Measurements from ENCODE around the gene GPR17.

Gene GPR17

DNA sequence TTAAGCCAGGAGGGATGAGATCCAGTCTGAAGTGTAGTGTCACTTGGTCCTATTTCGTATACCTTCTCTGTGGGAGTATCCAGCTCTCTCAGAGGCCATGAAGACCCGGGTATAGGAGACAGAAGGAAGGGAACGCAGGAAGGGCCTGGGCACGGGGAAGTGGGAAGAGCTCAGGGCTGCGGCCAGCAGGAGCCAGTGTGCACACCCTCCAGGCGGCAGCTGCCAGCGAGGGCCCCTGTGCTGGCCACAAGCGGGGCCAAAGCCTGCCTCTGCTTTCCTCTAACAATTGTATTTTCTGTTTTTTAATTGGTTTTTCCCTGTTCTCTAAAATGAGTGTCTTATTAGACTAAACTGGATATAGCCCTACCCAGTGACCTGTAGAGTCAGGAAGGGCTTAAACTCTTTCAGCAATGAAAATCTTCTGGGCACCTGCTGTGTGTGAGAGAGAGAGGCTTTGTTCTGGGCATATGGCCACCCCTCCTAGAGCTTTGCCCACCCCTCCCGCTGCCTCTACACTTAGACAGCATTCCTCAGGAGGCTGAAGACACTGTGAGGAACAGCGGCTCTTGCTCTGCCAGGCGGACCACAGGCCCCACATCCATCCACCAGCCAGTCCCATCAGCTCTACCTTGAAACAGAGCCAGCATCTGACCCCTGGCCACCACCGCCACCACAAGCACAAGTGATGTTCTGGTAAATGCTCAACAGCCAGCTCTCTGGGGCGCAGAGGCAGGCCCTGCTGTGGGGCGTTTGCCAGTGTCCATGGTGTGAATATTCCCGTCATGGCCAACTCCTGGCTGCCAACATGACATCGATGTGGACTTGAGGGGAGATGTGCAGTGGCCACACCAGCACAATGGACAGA, 9.5 kb downstream of the GPR17 start:
- no peak for FAIRE-seq

DNA sequence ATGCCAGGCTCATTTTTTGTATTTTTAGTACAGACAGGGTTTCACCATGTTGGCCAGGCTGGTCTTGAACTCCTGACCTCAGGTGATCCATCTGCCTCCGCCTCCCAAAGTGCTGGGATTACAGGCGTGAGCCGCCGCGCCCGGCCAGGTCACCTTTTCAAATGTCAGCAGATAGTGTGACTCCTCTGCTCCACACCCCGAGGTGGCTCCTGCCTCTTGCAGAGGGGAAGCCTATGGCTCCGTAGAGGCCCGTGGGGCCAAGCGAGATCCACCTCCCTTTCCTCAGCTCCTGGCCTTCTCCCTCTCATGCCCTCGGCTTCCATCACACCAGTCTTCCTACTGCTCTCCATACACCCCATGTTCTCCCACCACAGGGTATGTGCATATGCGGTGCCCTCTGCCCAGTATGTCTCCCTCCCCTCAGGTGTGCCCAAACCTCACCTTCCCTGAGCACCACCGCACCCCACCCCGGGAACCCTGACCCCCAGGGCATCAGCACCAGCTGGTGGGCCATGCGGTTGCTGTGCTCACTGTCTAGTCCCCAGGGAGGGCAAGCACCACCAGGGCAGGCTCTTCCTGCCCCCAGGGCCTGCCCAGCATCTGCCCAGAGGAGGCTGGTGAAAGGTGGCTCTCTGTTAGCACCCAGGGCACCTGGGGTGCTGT, 10.7 kb downstream of the GPR17 start:
- no peak for FAIRE-seq

GRCh38 chr2:127657232-127657595, 11.3 kb downstream of the GPR17 start:
- FAIRE-seq = no peak

- no peak for FAIRE-seq
These were observed 12.2 kb downstream of the GPR17 start for GRCh38 chr2:127658146-127658545.

DNA sequence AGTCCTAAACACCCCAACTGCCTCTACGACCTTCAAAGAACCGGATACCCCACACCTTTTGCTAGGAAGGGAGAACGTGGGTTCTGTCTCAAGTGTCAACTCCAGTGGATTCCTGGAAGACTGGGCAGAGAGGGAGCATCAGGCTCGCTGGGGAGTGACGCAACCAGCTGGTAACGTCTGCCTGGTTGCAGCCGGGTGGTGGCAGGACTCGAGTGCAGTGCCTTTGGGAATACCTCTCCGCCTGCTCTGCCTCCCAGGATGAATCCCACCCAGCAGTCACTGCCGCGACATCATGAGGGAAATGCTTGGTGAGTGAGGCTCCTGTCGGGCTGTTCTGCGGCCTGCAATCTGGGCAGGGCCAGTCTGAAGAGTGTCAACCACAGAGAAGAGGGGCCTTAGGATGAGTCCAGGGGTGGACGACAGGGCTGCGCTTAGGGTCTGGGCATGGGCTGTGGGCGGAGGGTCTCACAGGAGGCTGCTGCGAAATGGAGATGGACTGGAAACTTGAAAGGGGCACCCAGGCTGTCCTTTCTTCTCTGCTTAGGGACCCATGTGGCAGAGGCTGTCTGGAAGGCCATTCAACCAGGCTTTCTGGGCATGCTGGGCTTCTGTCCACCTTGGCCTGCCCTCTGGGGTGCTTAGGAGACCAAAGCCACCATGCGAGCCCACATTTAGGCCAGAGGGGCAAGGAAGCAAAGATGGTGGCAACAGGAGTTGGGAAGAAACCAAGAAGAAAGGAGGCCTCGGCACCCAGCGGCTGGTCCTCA, 12.9 kb downstream of the GPR17 start:
- no peak for FAIRE-seq

DNA sequence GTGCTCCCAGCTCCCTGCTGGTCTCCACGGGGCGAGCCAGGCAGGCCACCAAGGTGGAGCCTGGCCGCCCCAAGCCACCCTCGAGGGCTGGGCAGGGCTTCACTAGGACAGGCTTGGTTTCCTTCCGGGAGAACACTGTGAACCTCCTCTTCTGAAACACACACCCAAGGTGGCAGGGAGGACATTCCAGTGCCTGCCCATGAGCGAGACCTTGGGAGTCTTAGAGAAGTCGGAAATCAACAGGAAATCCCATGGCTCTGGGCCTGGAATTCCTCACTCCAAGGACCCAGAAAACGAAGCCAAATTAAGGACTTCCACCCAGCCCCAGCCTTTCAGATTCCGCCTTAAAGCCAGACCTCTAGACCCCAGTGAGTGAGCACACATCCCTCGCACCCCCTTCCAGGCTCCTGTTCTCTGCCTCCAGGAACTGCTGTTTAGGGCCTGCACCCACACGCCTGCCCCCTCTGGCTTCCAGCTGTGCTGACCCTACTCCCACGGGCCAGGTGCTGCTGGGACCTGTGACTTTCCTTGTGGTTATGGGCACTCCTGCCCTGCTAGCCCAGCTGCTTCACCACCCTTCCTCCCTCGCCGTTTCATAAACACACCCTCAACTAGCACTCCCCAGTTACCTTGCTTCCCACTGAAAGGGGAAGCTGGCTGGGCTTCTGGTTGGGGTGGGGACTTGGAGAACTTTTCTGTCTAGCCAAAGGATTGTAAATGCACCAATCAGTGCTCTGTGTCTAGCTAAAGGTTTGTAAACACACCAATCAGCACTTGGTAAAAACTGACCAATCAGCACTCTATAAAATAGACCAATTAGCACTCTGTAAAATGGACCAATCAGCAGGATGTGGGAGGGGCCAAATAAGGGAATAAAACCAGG, 13.7 kb downstream of the GPR17 start:
- FAIRE-seq = no peak

DNA sequence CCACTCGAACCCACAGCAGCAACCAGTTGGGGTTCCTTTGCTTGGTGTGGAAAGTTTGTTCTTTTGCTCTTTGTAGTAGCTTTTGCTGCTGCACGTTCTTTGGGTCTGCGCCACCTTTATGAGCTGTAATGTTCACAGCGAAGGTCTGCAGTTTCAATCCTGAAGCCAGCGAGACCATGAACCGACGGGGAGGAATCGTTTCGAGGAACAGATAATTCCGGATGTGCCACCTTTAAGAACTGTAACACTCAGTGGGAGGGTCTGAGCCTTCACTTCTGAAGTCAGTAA, 14.3 kb downstream of the GPR17 start:
- no peak for FAIRE-seq

DNA sequence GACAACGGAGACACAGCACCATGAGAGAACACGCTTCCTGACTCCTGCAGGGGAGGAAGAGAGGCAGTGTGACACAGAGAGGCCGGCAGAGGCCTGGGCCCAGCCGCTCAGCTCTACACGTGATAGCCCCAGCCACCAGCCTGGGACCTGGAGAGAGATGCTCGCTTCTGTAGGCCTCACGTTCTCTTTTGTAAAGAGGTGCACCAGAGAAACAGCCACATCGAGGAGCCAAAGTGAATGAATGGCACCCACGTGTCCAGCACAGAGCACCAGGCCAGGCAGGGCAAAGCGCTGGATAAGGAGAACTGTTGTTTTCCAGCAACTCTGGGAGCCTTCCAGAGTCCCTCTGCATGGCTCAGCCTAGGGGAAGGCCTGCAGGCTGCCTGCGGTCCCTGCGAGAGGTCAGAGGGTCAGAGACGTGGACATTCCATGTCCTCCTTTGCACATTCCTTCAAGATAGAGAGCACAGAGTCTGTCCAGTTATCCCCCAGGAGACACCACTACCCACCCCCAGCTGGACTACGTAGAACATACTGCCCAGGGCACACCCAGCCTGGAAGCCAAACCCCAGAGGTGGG, 15.2 kb downstream of the GPR17 start:
- no peak for FAIRE-seq

GRCh38 chr2:127661949-127662510, 16.1 kb downstream of the GPR17 start:
- no peak for FAIRE-seq

GRCh38 chr2:127662937-127663565, 17.1 kb downstream of the GPR17 start:
- no peak for FAIRE-seq

GRCh38 chr2:127663566-127664064, 17.7 kb downstream of the GPR17 start:
- FAIRE-seq = no peak

- no peak for FAIRE-seq
These were observed 18.3 kb downstream of the GPR17 start for GRCh38 chr2:127664065-127664894.

DNA sequence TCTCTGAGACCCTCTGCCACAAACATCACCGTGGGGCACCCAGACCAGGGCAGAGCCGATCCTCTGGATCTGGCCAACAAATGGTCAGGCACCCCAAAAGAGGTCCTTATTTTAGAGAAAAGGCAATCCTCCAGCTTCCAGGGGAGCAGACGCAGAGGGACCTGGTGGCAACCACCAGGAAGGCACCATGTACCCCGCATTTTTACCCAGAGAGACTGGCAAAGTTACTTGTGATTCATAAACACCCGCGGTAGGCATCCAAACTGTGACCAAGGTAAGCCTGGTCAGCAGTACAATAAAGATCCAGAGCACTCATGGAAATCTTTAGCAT, 18.9 kb downstream of the GPR17 start:
- FAIRE-seq = no peak

GRCh38 chr2:127665267-127665893, 19.4 kb downstream of the GPR17 start:
- FAIRE-seq = no peak

DNA sequence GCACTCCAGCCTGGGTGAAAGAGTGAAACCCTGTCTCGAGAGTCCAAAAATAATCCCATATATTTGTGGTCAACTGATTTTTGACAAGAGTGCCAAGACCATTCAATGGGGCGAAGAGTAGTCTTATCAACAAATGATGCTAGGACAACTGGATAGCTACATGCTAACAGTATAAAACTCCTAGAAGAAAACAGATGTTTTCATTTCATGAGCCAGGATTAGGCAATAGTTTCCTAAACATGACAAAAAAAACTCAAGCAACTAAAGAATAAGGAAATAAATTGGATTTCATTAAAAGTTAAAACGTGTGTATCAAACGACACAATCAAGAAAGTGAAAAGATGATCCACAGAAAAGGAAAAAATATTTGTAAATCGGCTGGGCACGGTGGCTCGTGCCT, 23.1 kb downstream of the GPR17 start:
- no peak for FAIRE-seq

DNA sequence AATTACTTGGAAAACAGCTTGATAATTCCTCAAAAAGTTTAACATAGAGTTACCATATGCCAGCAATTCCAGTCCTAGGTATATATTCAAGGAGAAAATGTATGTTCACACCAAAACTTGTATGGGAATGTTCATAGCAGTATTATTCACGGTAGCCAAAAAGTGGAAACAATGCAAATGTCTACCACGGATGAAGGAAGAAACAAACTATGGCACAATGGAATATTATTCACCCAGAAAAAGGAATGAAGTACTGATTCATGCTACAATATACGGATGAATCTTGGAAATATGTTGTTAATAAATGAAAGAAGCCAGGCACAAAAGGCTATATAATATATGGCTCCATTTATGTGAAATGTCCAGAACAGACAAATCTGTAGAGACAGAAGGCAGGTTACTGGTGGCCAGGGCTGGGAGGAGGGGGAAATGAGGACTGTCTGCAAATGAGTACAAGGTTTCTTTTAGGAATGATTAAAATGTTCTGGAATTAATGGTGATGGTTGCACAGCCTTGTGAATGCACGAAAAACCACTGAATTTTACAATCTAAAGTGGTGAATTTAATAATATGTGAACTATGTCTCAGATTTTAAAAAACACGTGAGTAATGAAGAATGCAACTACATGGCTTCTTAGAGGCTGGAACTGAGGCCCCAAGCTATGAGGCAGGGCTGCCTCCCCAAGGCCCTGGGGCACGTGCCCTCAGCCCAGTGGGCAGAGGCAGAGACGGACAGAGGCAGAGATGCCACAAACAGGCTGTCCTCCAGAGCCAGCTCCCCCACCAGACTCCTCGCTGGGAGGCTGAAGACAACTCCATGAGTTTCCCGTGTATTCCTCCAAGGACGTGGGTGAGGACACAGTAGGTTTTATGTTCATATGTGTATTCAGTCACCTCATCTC, 24.4 kb downstream of the GPR17 start:
- no peak for FAIRE-seq

GRCh38 chr2:127670957-127671290, 25.0 kb downstream of the GPR17 start:
- no peak for FAIRE-seq

GRCh38 chr2:127671557-127672302, 25.8 kb downstream of the GPR17 start:
- FAIRE-seq = no peak

Data from islet of Langerhans (tissue), 1 donor.